ENCODE measurements around the gene PLCL2.

PLCL2 gene

GRCh38 chr3:16913264-16913580 is 28.5 kb downstream of the PLCL2 start:
- Histone ChIP-seq H3K36me3 (no peaks in the 10 kb centered on the region), H3K27me3 (no peaks in the 10 kb centered on the region), H3K9me3 (no peaks in the 10 kb centered on the region), H3K4me1 (peaks cover 0 to 41% (median 0%) of the 10 kb centered on the region in 4 donors), H3K27ac (no peak overlapping the region), H3K4me3 (no peak overlapping the region)
- TF ChIP-seq, protein P1, sequence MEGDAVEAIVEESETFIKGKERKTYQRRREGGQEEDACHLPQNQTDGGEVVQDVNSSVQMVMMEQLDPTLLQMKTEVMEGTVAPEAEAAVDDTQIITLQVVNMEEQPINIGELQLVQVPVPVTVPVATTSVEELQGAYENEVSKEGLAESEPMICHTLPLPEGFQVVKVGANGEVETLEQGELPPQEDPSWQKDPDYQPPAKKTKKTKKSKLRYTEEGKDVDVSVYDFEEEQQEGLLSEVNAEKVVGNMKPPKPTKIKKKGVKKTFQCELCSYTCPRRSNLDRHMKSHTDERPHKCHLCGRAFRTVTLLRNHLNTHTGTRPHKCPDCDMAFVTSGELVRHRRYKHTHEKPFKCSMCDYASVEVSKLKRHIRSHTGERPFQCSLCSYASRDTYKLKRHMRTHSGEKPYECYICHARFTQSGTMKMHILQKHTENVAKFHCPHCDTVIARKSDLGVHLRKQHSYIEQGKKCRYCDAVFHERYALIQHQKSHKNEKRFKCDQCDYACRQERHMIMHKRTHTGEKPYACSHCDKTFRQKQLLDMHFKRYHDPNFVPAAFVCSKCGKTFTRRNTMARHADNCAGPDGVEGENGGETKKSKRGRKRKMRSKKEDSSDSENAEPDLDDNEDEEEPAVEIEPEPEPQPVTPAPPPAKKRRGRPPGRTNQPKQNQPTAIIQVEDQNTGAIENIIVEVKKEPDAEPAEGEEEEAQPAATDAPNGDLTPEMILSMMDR (IDR thresholded peaks at IDR 0.05): no peak
- no peak for DNase-seq
- intact Hi-C loops (cut with DNase I; ENCODE audit: low total_unique reads): no loop called here

GRCh38 chr3:16916840-16917239 is 32.1 kb downstream of the PLCL2 start:
- no peaks in the 10 kb centered on the region for H3K27me3 ChIP-seq
- DNase-seq: no peak
- H3K27ac ChIP-seq: no peak overlapping the region
- TF ChIP-seq, protein P1 (IDR thresholded peaks at IDR 0.05): no peak
- H3K4me3 ChIP-seq: no peak overlapping the region
- peaks cover 0 to 28% (median 0%) of the 10 kb centered on the region in 4 donors for H3K4me1 ChIP-seq
- no peaks in the 10 kb centered on the region for H3K36me3 ChIP-seq
- no peaks in the 10 kb centered on the region for H3K9me3 ChIP-seq
- intact Hi-C loops (cut with DNase I; ENCODE audit: low total_unique reads): no loop called here

DNA sequence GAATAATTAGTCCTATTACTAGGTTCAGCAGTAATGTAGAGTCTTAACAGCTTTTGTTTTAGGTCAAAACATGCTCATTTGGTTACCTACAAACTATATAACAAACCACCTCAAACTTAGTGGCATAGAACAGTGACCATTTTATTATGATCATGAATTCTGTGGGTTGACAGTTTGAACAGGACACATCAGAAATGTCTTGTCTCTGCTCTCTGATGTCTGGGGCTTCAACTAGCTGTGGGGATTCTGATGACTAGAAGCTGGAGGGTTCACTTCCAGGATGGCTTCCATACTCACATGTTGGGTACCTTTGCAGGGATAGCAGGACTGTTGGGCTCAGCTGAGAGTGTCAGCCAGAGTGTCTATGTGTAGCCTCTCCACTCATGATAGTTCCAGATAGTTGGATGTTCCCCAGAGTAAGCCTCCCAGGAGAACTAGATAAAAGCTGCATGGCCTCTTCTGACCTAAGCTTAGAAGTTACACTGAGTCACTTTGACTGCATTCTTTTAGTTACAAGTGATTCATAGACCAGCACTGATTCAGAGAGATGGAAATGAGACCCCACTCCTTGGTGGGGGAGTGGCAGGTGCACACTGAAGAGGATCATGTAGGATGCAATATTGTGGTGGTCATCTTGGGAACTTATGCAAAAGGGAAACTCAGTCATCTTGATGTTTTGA is 32.6 kb downstream of the PLCL2 start:
- Histone ChIP-seq H3K4me3 (no peak overlapping the region), H3K9me3 (no peaks in the 10 kb centered on the region), H3K27ac (no peak overlapping the region), H3K4me1 (peaks cover 0 to 33% (median 0%) of the 10 kb centered on the region in 4 donors), H3K36me3 (no peaks in the 10 kb centered on the region), H3K27me3 (no peaks in the 10 kb centered on the region)
- no peak for DNase-seq
- TF ChIP-seq, protein P1 (IDR thresholded peaks at IDR 0.05): no peak
- intact Hi-C loops (cut with DNase I; ENCODE audit: low total_unique reads): no loop called here

- peaks cover 0 to 37% (median 0%) of the 10 kb centered on the region in 4 donors for H3K4me1 ChIP-seq
- DNase-seq: no peak
- no peak overlapping the region for H3K27ac ChIP-seq
Measured at GRCh38 chr3:16917980-16918682, 33.4 kb downstream of the PLCL2 start.

DNA sequence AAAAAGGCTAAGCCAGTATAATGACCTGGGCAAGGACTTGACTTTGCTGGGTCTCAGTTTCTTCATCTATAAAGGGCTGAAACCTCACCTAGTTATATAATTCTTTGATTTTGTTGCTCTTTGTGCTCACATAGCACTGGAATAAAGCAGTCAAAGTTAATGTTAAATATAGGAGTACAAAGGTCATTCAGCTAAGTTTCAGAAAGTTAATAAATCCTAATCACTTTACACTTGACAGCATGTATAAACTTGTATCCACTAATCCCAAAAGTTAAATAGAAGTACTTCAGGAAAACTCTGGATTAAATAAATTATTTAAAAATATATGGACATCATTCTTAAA is 33.9 kb downstream of the PLCL2 start:
- no peak for DNase-seq
- Histone ChIP-seq H3K27ac (no peak overlapping the region), H3K4me3 (no peak overlapping the region), H3K9me3 (no peaks in the 10 kb centered on the region), H3K36me3 (no peaks in the 10 kb centered on the region), H3K27me3 (no peaks in the 10 kb centered on the region), H3K4me1 (peaks cover 0 to 37% (median 0%) of the 10 kb centered on the region in 4 donors)
- intact Hi-C loops (cut with DNase I; ENCODE audit: low total_unique reads): no loop called here
- TF ChIP-seq, protein P1 (IDR thresholded peaks at IDR 0.05): no peak

More at GRCh38 chr3:16917980-16918682, 33.4 kb downstream of the PLCL2 start:
- Histone ChIP-seq H3K9me3 (no peaks in the 10 kb centered on the region), H3K4me3 (no peak overlapping the region), H3K36me3 (no peaks in the 10 kb centered on the region), H3K27me3 (no peaks in the 10 kb centered on the region)
- intact Hi-C loops (cut with DNase I; ENCODE audit: low total_unique reads): no loop called here
- TF ChIP-seq, protein P1 (IDR thresholded peaks at IDR 0.05): no peak

Data from tibial artery (tissue), 4 donors.